Mesothelial cell of epicardium (in vitro differentiated cells): Measurements from ENCODE around the gene MYCN. TPM values are rescaled to one million over a fixed set of nuclear protein-coding genes. Genes with fewer than 3 reads are reported as not detected.

Source experiments
- DNase-seq, 2 experiments: peaks; one replicate each; pipeline ENCODE4 v3.0.0; 2021; ENCODE audit warnings: low spot score in 2 of 2; ENCODE audit not compliant: unreplicated experiment in 2 of 2
- H3K27ac Mint-ChIP-seq: 2 replicates; pipeline ENCODE4 v1.8.0; 2021; ENCODE audit warnings: mixed read lengths
- H3K27me3 Mint-ChIP-seq: 2 replicates; pipeline ENCODE4 v1.8.0; 2021; ENCODE audit warnings: low read depth, mixed read lengths
- H3K36me3 Mint-ChIP-seq: 2 replicates; pipeline ENCODE4 v1.8.0; 2021; ENCODE audit warnings: mixed read lengths
- H3K4me1 Mint-ChIP-seq: 2 replicates; pipeline ENCODE4 v1.8.0; 2021; ENCODE audit warnings: mixed read lengths
- H3K4me3 Mint-ChIP-seq: 2 replicates; pipeline ENCODE4 v1.8.0; 2021; ENCODE audit warnings: mild to moderate bottlenecking, moderate library complexity, mixed read lengths
- H3K9me3 Mint-ChIP-seq: 2 replicates; pipeline ENCODE4 v1.8.0; 2021; ENCODE audit warnings: mixed read lengths
- total RNA-seq: library from RNA; stranded (reverse); gene quantifications from 3 replicates; pipeline ENCODE4 v1.2.1, GENCODE V29; 2021
- TF ChIP-seq, protein P1 (sequence below): fragments of 200-600 bp; sonication (generic); IDR thresholded peaks from one replicate; pipeline ENCODE4 v1.5.0; 2021; ENCODE audit warnings: antibody characterized with exemption; ENCODE audit not compliant: unreplicated experiment

The MYCN gene
- total RNA-seq, 1 donor from 2014 or later = 69.1 TPM

DNA sequence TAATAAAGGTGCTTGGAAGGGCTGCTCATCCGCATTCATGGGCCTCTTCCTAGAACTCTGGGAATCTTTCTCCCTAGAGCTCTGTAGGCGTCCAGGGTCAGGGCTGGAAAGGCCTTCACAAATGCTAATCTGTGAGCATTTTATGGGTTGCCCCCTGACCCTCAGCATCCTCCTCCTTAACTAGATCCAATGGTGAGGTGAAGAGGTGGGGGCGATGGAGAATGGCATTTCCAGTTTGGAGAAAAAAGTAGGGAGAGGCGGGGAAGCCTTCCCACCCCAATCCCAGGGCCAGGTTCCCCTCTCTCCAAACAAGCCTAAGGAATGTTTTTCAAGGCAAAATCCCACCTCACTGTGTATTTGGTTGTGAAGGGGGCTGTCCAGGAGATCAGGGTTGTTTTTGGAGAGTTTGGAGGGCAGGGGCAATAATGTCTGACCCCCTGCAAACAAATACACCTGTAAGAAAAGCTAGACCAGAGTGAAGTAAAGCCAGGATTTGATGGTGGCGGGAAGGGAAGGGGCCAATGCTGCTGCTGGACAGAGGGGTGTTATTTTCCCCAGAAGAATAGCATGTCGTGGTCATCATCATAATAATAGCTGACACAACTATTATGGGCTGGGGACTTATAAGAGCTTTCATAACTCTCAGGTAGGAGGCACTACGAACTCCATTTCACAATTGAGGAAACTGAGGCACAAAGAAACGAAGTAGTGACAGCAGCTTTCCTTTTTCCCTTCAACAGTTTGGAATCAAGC lies 1.4 kb upstream of the MYCN start:
- no peaks in the 10 kb centered on the region for H3K9me3 Mint-ChIP-seq
- H3K27me3 Mint-ChIP-seq = no peaks in the 10 kb centered on the region
- peak overlapping the region; percentile 45 for H3K27ac Mint-ChIP-seq
- peak overlapping the region; percentile 95 for H3K4me3 Mint-ChIP-seq
- DNase-seq = no peak
- H3K36me3 Mint-ChIP-seq = peaks cover 3% of the 10 kb centered on the region
- TF ChIP-seq, protein P1, sequence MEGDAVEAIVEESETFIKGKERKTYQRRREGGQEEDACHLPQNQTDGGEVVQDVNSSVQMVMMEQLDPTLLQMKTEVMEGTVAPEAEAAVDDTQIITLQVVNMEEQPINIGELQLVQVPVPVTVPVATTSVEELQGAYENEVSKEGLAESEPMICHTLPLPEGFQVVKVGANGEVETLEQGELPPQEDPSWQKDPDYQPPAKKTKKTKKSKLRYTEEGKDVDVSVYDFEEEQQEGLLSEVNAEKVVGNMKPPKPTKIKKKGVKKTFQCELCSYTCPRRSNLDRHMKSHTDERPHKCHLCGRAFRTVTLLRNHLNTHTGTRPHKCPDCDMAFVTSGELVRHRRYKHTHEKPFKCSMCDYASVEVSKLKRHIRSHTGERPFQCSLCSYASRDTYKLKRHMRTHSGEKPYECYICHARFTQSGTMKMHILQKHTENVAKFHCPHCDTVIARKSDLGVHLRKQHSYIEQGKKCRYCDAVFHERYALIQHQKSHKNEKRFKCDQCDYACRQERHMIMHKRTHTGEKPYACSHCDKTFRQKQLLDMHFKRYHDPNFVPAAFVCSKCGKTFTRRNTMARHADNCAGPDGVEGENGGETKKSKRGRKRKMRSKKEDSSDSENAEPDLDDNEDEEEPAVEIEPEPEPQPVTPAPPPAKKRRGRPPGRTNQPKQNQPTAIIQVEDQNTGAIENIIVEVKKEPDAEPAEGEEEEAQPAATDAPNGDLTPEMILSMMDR = no peak
- peaks cover 26% of the 10 kb centered on the region for H3K4me1 Mint-ChIP-seq

DNA sequence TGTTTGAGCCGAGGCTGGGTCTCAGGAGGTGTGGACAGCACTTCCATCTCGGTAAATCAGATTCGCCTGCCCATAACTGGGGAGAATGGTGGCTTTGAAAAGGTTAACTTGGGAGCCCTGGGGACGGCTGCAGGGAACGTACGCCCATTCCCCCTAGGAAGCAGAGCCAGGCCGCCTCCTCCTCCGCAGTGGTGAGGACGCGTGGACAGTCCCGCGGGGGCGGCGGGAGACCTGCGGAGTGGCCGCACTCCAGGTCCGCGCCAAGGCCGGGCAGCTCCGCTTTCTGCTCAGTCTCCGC lies 845 bp upstream of the MYCN start:
- Mint-ChIP-seq H3K4me1 (peaks cover 30% of the 10 kb centered on the region), H3K9me3 (no peaks in the 10 kb centered on the region), H3K27me3 (no peaks in the 10 kb centered on the region), H3K27ac (no peak overlapping the region), H3K36me3 (peaks cover 3% of the 10 kb centered on the region), H3K4me3 (peak overlapping the region; percentile 95)
- peak in 1 of 2 experiments; percentile 64 for DNase-seq
- TF ChIP-seq, protein P1 = no peak

DNA sequence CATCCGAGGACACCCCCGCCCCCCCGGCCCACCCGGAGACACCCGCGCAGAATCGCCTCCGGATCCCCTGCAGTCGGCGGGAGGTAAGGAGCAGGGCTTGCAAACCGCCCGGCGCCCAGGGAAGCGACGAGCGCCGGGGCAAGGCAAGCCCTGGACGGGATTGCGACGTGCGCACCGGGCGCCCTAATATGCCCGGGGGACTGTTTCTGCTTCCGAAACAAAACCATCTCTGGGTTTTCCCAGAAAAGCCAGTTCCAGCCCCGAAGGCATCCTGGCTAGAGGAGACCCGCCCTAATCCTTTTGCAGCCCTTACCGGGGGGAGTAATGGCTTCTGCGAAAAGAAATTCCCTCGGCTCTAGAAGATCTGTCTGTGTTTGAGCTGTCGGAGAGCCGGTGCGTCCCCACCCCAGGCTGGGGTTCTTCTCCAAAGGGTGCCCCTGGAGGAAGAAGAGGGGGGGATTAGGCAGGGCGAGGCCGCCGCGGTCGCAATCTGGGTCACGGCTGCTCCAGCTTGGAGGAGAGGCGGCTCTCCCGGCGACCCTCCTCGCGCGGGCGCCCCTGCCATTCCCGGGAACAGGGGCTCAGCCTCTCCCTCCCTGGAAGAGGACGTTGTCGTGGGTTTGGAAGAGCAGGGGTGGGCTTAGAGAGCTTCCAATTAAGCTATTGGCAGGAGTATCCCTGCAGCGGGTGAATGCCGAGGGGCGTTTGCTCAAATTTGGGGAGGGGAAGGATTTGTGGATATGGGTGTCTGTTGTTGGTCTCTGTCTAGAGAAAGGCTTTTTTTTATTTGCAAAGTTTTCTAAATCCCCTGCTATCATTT lies 521 bp downstream of the MYCN start:
- Mint-ChIP-seq H3K4me3 (peak overlapping the region; percentile 95), H3K27ac (peak overlapping the region; percentile 93), H3K9me3 (no peaks in the 10 kb centered on the region), H3K4me1 (peaks cover 39% of the 10 kb centered on the region), H3K36me3 (peaks cover 10% of the 10 kb centered on the region), H3K27me3 (no peaks in the 10 kb centered on the region)
- TF ChIP-seq, protein P1 = no peak
- DNase-seq = peak in 1 of 2 experiments; percentile 48

DNA sequence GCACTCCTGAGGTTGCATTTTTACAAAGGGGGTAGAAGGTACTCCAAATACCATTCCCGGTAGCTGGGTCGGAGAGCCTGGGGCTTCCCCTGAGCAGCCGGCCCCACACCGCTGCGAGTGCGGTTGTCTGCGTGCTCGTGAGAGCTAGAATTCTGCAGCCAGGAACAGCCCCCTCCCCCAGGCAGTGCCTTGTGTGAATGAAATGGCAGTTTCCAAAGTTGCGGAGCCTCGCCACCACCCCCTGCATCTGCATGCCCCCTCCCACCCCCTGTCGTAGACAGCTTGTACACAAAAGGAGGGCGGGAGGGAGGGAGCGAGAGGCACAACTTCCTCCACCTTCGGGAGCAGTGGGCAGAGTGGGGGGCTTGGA lies 1.1 kb downstream of the MYCN start:
- H3K27me3 Mint-ChIP-seq = no peaks in the 10 kb centered on the region
- peak overlapping the region; percentile 93 for H3K27ac Mint-ChIP-seq
- DNase-seq = peak in 1 of 2 experiments; percentile 61
- peaks cover 14% of the 10 kb centered on the region for H3K36me3 Mint-ChIP-seq
- TF ChIP-seq, protein P1 = no peak
- peaks cover 39% of the 10 kb centered on the region for H3K4me1 Mint-ChIP-seq
- H3K9me3 Mint-ChIP-seq = no peaks in the 10 kb centered on the region
- H3K4me3 Mint-ChIP-seq = peak overlapping the region; percentile 95

DNA sequence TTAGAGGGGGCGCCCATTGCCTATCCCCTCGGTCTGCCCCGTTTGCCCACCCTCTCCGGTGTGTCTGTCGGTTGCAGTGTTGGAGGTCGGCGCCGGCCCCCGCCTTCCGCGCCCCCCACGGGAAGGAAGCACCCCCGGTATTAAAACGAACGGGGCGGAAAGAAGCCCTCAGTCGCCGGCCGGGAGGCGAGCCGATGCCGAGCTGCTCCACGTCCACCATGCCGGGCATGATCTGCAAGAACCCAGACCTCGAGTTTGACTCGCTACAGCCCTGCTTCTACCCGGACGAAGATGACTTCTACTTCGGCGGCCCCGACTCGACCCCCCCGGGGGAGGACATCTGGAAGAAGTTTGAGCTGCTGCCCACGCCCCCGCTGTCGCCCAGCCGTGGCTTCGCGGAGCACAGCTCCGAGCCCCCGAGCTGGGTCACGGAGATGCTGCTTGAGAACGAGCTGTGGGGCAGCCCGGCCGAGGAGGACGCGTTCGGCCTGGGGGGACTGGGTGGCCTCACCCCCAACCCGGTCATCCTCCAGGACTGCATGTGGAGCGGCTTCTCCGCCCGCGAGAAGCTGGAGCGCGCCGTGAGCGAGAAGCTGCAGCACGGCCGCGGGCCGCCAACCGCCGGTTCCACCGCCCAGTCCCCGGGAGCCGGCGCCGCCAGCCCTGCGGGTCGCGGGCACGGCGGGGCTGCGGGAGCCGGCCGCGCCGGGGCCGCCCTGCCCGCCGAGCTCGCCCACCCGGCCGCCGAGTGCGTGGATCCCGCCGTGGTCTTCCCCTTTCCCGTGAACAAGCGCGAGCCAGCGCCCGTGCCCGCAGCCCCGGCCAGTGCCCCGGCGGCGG lies 1.7 kb downstream of the MYCN start:
- H3K4me1 Mint-ChIP-seq = peaks cover 39% of the 10 kb centered on the region
- H3K27ac Mint-ChIP-seq = peak overlapping the region; percentile 67
- H3K36me3 Mint-ChIP-seq = peaks cover 15% of the 10 kb centered on the region
- H3K27me3 Mint-ChIP-seq = no peaks in the 10 kb centered on the region
- H3K4me3 Mint-ChIP-seq = peak overlapping the region; percentile 95
- H3K9me3 Mint-ChIP-seq = no peaks in the 10 kb centered on the region
- DNase-seq = peak in 1 of 2 experiments; percentile 51
- TF ChIP-seq, protein P1 = no peak
